Measurements from ENCODE around the gene RPL6. TPM values are rescaled to one million over a fixed set of nuclear protein-coding genes. Genes with fewer than 3 reads are reported as not detected.

The RPL6 gene
- 1,000 to 10,000 TPM; 1,004 to 1,042 TPM for total RNA-seq
- polyA plus RNA-seq = 1,000 to 10,000 TPM; 1,445 to 2,870 TPM
- long read RNA-seq, donor 1, transcript RPL6-201 (7 exons, 947 nt) = major isoform, 648 of 1,395 reads
- long read RNA-seq, donor 1, transcript RPL6-205 (3 exons, 583 nt) = minor isoform, 26 of 1,395 reads
- long read RNA-seq, donor 1, transcript RPL6-202 (7 exons, 1,074 nt) = minor isoform, 10 of 1,395 reads
- long read RNA-seq, donor 1, transcript RPL6-204 (2 exons, 612 nt) = minor isoform, 23 of 1,395 reads
- long read RNA-seq, donor 1, partial matches to known transcripts = 616 of 1,395 reads
- long read RNA-seq, donor 1, other reads (novel, unspliced or antisense) = 67 of 1,395 reads
- long read RNA-seq, donor 2, transcript RPL6-204 (2 exons, 612 nt) = minor isoform, 12 of 722 reads
- long read RNA-seq, donor 2, transcript RPL6-205 (3 exons, 583 nt) = minor isoform, 18 of 722 reads
- long read RNA-seq, donor 2, transcript RPL6-201 (7 exons, 947 nt) = major isoform, 212 of 722 reads
- long read RNA-seq, donor 2, partial matches to known transcripts = 453 of 722 reads
- long read RNA-seq, donor 2, other reads (novel, unspliced or antisense) = 23 of 722 reads
- long read RNA-seq, donor 3, transcript RPL6-212 (2 exons, 899 nt) = minor isoform, 9 of 1,053 reads
- long read RNA-seq, donor 3, transcript RPL6-205 (3 exons, 583 nt) = minor isoform, 17 of 1,053 reads
- long read RNA-seq, donor 3, transcript RPL6-204 (2 exons, 612 nt) = minor isoform, 27 of 1,053 reads
- long read RNA-seq, donor 3, transcript RPL6-201 (7 exons, 947 nt) = major isoform, 311 of 1,053 reads
- long read RNA-seq, donor 3, partial matches to known transcripts = 653 of 1,053 reads
- long read RNA-seq, donor 3, other reads (novel, unspliced or antisense) = 29 of 1,053 reads
- long read RNA-seq, donor 4, transcript RPL6-205 (3 exons, 583 nt) = minor isoform, 11 of 920 reads
- long read RNA-seq, donor 4, transcript RPL6-204 (2 exons, 612 nt) = minor isoform, 17 of 920 reads
- long read RNA-seq, donor 4, transcript RPL6-201 (7 exons, 947 nt) = major isoform, 239 of 920 reads
- long read RNA-seq, donor 4, partial matches to known transcripts = 625 of 920 reads
- long read RNA-seq, donor 4, other reads (novel, unspliced or antisense) = 22 of 920 reads
- long read RNA-seq, donor 5, transcript RPL6-202 (7 exons, 1,074 nt) = minor isoform, 13 of 1,460 reads
- long read RNA-seq, donor 5, transcript RPL6-204 (2 exons, 612 nt) = minor isoform, 15 of 1,460 reads
- long read RNA-seq, donor 5, transcript RPL6-201 (7 exons, 947 nt) = major isoform, 650 of 1,460 reads
- long read RNA-seq, donor 5, transcript RPL6-205 (3 exons, 583 nt) = minor isoform, 32 of 1,460 reads
- long read RNA-seq, donor 5, partial matches to known transcripts = 657 of 1,460 reads
- long read RNA-seq, donor 5, other reads (novel, unspliced or antisense) = 81 of 1,460 reads

GRCh38 chr12:112409064-112409905 lies at the start of gene RPL6:
TSS of gene RPL6 (minus strand) at chr12:112409605. CDS start at chr12:112408656, 949 bp downstream.
- DNase-seq = peak; percentile 84 to 96 (median 95)
- H3K4me1 ChIP-seq (ENCODE audit: control insufficient read depth in 5 of 5, insufficient read depth in 5 of 5, low read length in 5 of 5) = peaks cover 0 to 16% (median 2%) of the 10 kb centered on the region in 5 donors
- H3K9ac ChIP-seq (ENCODE audit: insufficient read depth in 1 of 2, low read length in 2 of 2) = peak within 1 kb of the TSS; percentile 96 to 97
- TF ChIP-seq CTCF (IDR thresholded peaks at IDR 0.05; ENCODE audit: control extremely low read depth, extremely low read depth) = no peak
- ATAC-seq (ENCODE audit: insufficient read depth, low FRiP score) = peak; percentile 93
- H3K9me3 ChIP-seq (ENCODE audit: control insufficient read depth in 4 of 4, insufficient read depth in 3 of 4, low read length in 3 of 4) = no peaks in the 10 kb centered on the region
- no peaks in the 10 kb centered on the region for H3K27me3 ChIP-seq (ENCODE audit: control insufficient read depth in 3 of 3, insufficient read depth in 3 of 3, low read length in 2 of 3)
- H3K4me3 ChIP-seq = peak within 1 kb of the TSS; percentile 80
- peak within 1 kb of the TSS; percentile 53 to 96 for H3K27ac ChIP-seq (ENCODE audit: low read depth in 1 of 2, low read length in 1 of 2)
- peaks cover 15 to 29% (median 21%) of the 10 kb centered on the region in 4 donors for H3K36me3 ChIP-seq (ENCODE audit: control insufficient read depth in 4 of 4, insufficient read depth in 4 of 4, low read length in 4 of 4)
- WGBS, 2 donors = 10 to 12% methylated on average over 46 of the region's 46 CpGs

GRCh38 chr12:112458751-112459150 lies 49.3 kb upstream of the RPL6 start:
- peaks cover 6 to 31% (median 26%) of the 10 kb centered on the region in 4 donors for H3K36me3 ChIP-seq (ENCODE audit: control insufficient read depth in 4 of 4, insufficient read depth in 4 of 4, low read length in 4 of 4)
- WGBS, 2 donors = 97 to 98% methylated on average over 5 of the region's 5 CpGs

More at GRCh38 chr12:112458751-112459150, 49.3 kb upstream of the RPL6 start:
- no peak overlapping the region for H3K27ac ChIP-seq (ENCODE audit: low read depth in 1 of 2, low read length in 1 of 2)
- no peaks in the 10 kb centered on the region for H3K27me3 ChIP-seq (ENCODE audit: control insufficient read depth in 3 of 3, insufficient read depth in 3 of 3, low read length in 2 of 3)
- peaks cover 0 to 2% (median 0%) of the 10 kb centered on the region in 4 donors for H3K9me3 ChIP-seq (ENCODE audit: control insufficient read depth in 4 of 4, insufficient read depth in 3 of 4, low read length in 3 of 4)
- DNase-seq (no peak), ATAC-seq (ENCODE audit: insufficient read depth, low FRiP score) (no peak)
- no peaks in the 10 kb centered on the region for H3K4me1 ChIP-seq (ENCODE audit: control insufficient read depth in 5 of 5, insufficient read depth in 5 of 5, low read length in 5 of 5)
- H3K9ac ChIP-seq (ENCODE audit: insufficient read depth in 1 of 2, low read length in 2 of 2) = no peak overlapping the region
- H3K4me3 ChIP-seq = no peak overlapping the region
- TF ChIP-seq CTCF (IDR thresholded peaks at IDR 0.05; ENCODE audit: control extremely low read depth, extremely low read depth) = no peak

Data from lung (tissue), 16 donors.